SK-N-SH treated with all-trans-retinoic acid at 6 μM for 48 hours (cell line): ENCODE results near the gene OTOF.

Experiments
- ATAC-seq: fragments of 200-7000 bp; cut with Tn5 transposase; 3 replicates; pipeline ENCODE4 v1.9.1; 2020; ENCODE audit warnings: mild to moderate bottlenecking, moderate library complexity
- ARNTL ChIP-seq: fragments of 450-650 bp; formaldehyde crosslinking; IDR thresholded peaks from 2 replicates; pipeline ENCODE4 v1.5.0; 2020; ENCODE audit warnings: low read depth, mild to moderate bottlenecking, moderate library complexity, borderline replicate concordance
- BACH2 ChIP-seq: fragments of 250-450 bp; sonication (Bioruptor Pico); IDR thresholded peaks from 2 replicates; pipeline ENCODE4 v1.9.0; 2021; ENCODE audit warnings: mild to moderate bottlenecking, borderline replicate concordance
- CSDC2 ChIP-seq: fragments of 250-450 bp; sonication (Bioruptor Pico); IDR thresholded peaks from 2 replicates; pipeline ENCODE4 v1.5.0; 2020; ENCODE audit warnings: mild to moderate bottlenecking, moderate library complexity
- ESRRG ChIP-seq: fragments of 250-450 bp; sonication (Bioruptor Pico); IDR thresholded peaks from 2 replicates; pipeline ENCODE4 v1.6.1; 2021; ENCODE audit warnings: mild to moderate bottlenecking
- GLIS3 ChIP-seq: fragments of 250-450 bp; sonication (Bioruptor Pico); IDR thresholded peaks from 2 replicates; pipeline ENCODE4 v1.5.0; 2020; ENCODE audit warnings: mild to moderate bottlenecking, moderate library complexity
- ISL1 ChIP-seq: fragments of 250-450 bp; sonication (Bioruptor Pico); IDR thresholded peaks from 2 replicates; pipeline ENCODE4 v2.1.2; 2022; ENCODE audit warnings: mild to moderate bottlenecking, moderate library complexity
- OSR1 ChIP-seq: fragments of 250-450 bp; sonication (Bioruptor Pico); IDR thresholded peaks from 2 replicates; pipeline ENCODE4 v1.8.0; 2022; ENCODE audit warnings: moderate library complexity, mild to moderate bottlenecking, inconsistent platforms
- PPARA ChIP-seq: fragments of 250-450 bp; sonication (Bioruptor Pico); IDR thresholded peaks from 2 replicates; pipeline ENCODE4 v1.5.0; 2020; ENCODE audit warnings: mild to moderate bottlenecking, borderline replicate concordance
- RARB ChIP-seq: fragments of 250-450 bp; sonication (Bioruptor Pico); IDR thresholded peaks from 2 replicates; pipeline ENCODE4 v1.8.0; 2021; ENCODE audit warnings: mild to moderate bottlenecking, moderate library complexity
- SNAI2 ChIP-seq: fragments of 250-450 bp; sonication (Bioruptor Pico); IDR thresholded peaks from 2 replicates; pipeline ENCODE4 v1.5.0; 2020; ENCODE audit warnings: mild to moderate bottlenecking, moderate library complexity
- TCF4 ChIP-seq: fragments of 250-450 bp; sonication (Bioruptor Pico); IDR thresholded peaks from 2 replicates; pipeline ENCODE4 v1.8.0; 2021; ENCODE audit warnings: mild to moderate bottlenecking, moderate library complexity, borderline replicate concordance
- TOX ChIP-seq: fragments of 250-450 bp; sonication (Bioruptor Pico); IDR thresholded peaks from 2 replicates; pipeline ENCODE4 v1.8.0; 2021; ENCODE audit warnings: mild to moderate bottlenecking, moderate library complexity, borderline replicate concordance
- ZC3H10 ChIP-seq: fragments of 250-450 bp; sonication (Bioruptor Pico); IDR thresholded peaks from 2 replicates; pipeline ENCODE4 v1.5.1; 2021; ENCODE audit warnings: mild to moderate bottlenecking, moderate library complexity
- ZFP3 ChIP-seq: fragments of 250-450 bp; sonication (Bioruptor Pico); IDR thresholded peaks from 2 replicates; pipeline ENCODE4 v1.5.0; 2020; ENCODE audit warnings: mild to moderate bottlenecking, moderate library complexity
- ZFP30 ChIP-seq: fragments of 450-650 bp; formaldehyde crosslinking; IDR thresholded peaks from 2 replicates; pipeline ENCODE4 v1.5.0; 2022; ENCODE audit warnings: mild to moderate bottlenecking, moderate library complexity
- ZNF565 ChIP-seq: fragments of 450-650 bp; formaldehyde crosslinking; conservative IDR thresholded peaks from 2 replicates; pipeline ENCODE4 v1.5.0; 2020; ENCODE audit warnings: low read depth, mild to moderate bottlenecking, moderate library complexity
- ZNF70 ChIP-seq: fragments of 450-650 bp; formaldehyde crosslinking; IDR thresholded peaks from 2 replicates; pipeline ENCODE4 v1.5.0; 2020; ENCODE audit warnings: mild to moderate bottlenecking, moderate library complexity
- ZNF8 ChIP-seq: fragments of 450-650 bp; formaldehyde crosslinking; IDR thresholded peaks from 2 replicates; pipeline ENCODE4 v1.5.0; 2020; ENCODE audit warnings: mild to moderate bottlenecking, moderate library complexity
- TF ChIP-seq, protein P1 (sequence below): fragments of 250-450 bp; sonication (Bioruptor Pico); IDR thresholded peaks from 2 replicates; pipeline ENCODE4 v1.5.0; 2020; ENCODE audit warnings: mild to moderate bottlenecking, moderate library complexity
- TF ChIP-seq, protein P2 (sequence below): fragments of 250-450 bp; sonication (Bioruptor Pico); IDR thresholded peaks from 2 replicates; pipeline ENCODE4 v1.5.1; 2021; ENCODE audit warnings: mild to moderate bottlenecking, moderate library complexity
- TF ChIP-seq, protein P3 (sequence below): fragments of 250-450 bp; sonication (Bioruptor Pico); IDR thresholded peaks from 2 replicates; pipeline ENCODE4 v1.8.0; 2020; ENCODE audit warnings: mild to moderate bottlenecking, moderate library complexity, borderline replicate concordance
- TF ChIP-seq, protein P4 (sequence below): fragments of 250-450 bp; sonication (Bioruptor Pico); IDR thresholded peaks from 2 replicates; pipeline ENCODE4 v1.5.1; 2020; ENCODE audit warnings: low read depth, mild to moderate bottlenecking, moderate library complexity
- TF ChIP-seq, protein P5 (sequence below): fragments of 250-450 bp; sonication (Bioruptor Pico); IDR thresholded peaks from 2 replicates; pipeline ENCODE4 v1.8.0; 2021; ENCODE audit warnings: low read depth, mild to moderate bottlenecking, moderate library complexity, borderline replicate concordance

The OTOF gene

DNA sequence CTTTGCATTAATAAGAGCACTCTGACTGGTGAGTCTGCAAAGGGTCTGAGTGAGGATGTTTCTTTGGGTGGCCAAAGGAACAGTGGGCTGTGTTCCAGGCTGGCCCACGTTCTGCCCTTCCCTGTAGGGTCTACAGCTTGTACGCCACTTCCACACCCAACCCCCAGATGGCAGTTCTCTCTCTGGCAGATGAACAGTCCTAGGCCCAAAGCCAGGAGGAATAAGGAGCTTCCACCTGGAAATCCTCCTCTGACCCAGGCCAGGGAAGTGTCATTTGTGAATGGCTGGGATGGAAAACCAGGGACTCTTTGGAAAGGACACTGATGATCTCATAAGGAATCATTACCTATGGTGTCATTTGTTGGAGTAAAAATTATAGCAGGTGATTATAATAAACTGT, 6.6 kb downstream of the OTOF start:
- no peak for ATAC-seq
- TF ChIP-seq PPARA, result no peak
- no peak for TF ChIP-seq BACH2 (CRISPR knock-in tag)
- TF ChIP-seq CSDC2, result no peak
- no peak for TF ChIP-seq ARNTL (CRISPR knock-in tag)
- TF ChIP-seq TOX (CRISPR knock-in tag), result no peak
- TF ChIP-seq, protein P1, sequence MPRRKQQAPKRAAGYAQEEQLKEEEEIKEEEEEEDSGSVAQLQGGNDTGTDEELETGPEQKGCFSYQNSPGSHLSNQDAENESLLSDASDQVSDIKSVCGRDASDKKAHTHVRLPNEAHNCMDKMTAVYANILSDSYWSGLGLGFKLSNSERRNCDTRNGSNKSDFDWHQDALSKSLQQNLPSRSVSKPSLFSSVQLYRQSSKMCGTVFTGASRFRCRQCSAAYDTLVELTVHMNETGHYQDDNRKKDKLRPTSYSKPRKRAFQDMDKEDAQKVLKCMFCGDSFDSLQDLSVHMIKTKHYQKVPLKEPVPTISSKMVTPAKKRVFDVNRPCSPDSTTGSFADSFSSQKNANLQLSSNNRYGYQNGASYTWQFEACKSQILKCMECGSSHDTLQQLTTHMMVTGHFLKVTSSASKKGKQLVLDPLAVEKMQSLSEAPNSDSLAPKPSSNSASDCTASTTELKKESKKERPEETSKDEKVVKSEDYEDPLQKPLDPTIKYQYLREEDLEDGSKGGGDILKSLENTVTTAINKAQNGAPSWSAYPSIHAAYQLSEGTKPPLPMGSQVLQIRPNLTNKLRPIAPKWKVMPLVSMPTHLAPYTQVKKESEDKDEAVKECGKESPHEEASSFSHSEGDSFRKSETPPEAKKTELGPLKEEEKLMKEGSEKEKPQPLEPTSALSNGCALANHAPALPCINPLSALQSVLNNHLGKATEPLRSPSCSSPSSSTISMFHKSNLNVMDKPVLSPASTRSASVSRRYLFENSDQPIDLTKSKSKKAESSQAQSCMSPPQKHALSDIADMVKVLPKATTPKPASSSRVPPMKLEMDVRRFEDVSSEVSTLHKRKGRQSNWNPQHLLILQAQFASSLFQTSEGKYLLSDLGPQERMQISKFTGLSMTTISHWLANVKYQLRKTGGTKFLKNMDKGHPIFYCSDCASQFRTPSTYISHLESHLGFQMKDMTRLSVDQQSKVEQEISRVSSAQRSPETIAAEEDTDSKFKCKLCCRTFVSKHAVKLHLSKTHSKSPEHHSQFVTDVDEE, result no peak
- no peak for TF ChIP-seq GLIS3 (CRISPR knock-in tag)
- TF ChIP-seq ESRRG (CRISPR knock-in tag), result no peak
- TF ChIP-seq ZNF70 (CRISPR knock-in tag), result no peak
- TF ChIP-seq, protein P2, sequence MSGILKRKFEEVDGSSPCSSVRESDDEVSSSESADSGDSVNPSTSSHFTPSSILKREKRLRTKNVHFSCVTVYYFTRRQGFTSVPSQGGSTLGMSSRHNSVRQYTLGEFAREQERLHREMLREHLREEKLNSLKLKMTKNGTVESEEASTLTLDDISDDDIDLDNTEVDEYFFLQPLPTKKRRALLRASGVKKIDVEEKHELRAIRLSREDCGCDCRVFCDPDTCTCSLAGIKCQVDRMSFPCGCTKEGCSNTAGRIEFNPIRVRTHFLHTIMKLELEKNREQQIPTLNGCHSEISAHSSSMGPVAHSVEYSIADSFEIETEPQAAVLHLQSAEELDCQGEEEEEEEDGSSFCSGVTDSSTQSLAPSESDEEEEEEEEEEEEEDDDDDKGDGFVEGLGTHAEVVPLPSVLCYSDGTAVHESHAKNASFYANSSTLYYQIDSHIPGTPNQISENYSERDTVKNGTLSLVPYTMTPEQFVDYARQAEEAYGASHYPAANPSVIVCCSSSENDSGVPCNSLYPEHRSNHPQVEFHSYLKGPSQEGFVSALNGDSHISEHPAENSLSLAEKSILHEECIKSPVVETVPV (CRISPR knock-in tag), result no peak
- TF ChIP-seq SNAI2, result no peak
- no peak for TF ChIP-seq OSR1 (CRISPR knock-in tag)
- no peak for TF ChIP-seq ZC3H10 (CRISPR knock-in tag)
- TF ChIP-seq ZFP30, result no peak
- no peak for TF ChIP-seq ZNF8 (CRISPR knock-in tag)
- no peak for TF ChIP-seq ZFP3 (CRISPR knock-in tag)
- no peak for TF ChIP-seq ISL1 (CRISPR knock-in tag)
- TF ChIP-seq, protein P3, sequence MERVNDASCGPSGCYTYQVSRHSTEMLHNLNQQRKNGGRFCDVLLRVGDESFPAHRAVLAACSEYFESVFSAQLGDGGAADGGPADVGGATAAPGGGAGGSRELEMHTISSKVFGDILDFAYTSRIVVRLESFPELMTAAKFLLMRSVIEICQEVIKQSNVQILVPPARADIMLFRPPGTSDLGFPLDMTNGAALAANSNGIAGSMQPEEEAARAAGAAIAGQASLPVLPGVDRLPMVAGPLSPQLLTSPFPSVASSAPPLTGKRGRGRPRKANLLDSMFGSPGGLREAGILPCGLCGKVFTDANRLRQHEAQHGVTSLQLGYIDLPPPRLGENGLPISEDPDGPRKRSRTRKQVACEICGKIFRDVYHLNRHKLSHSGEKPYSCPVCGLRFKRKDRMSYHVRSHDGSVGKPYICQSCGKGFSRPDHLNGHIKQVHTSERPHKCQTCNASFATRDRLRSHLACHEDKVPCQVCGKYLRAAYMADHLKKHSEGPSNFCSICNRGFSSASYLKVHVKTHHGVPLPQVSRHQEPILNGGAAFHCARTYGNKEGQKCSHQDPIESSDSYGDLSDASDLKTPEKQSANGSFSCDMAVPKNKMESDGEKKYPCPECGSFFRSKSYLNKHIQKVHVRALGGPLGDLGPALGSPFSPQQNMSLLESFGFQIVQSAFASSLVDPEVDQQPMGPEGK, result no peak
- no peak for TF ChIP-seq ZNF565 (CRISPR knock-in tag)
- TF ChIP-seq RARB (CRISPR knock-in tag), result no peak

DNA sequence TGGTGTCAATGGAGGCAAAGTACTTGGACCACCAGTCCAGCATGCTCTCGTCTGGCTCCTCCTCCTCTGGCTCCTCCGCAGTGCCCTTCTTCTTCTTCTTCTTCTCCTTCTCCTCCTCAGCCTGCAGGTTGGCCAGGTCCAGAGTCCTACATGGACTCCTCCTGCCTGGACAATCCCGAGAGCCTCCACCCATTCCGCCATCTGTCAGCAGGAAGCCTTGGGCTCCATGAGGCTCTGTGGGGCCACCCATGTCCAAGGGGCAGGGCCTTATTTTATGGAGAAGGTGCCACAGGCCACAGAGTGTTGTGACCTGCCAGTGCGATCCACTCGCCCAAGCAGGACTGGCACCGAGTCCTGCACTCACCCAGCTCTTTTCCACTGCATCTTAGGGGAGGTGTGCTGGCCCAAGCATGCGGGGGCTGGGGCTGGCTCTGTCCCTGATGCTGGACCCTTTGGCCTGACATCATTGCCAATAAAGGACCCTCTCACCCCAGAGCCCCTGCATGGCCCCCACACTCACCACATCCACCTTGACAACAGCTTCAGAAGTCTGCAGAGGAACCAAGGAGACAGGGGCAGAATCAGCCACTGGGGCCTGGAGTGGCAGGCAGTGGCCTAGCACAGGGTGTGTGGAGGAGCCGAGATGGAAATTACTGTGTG, 7.2 kb downstream of the OTOF start:
- TF ChIP-seq TOX (CRISPR knock-in tag) (no peak), OSR1 (CRISPR knock-in tag) (no peak), ARNTL (CRISPR knock-in tag) (no peak), RARB (CRISPR knock-in tag) (no peak), TCF4 (CRISPR knock-in tag) (no peak), SNAI2 (no peak), ZNF8 (CRISPR knock-in tag) (no peak), ISL1 (CRISPR knock-in tag) (no peak), GLIS3 (CRISPR knock-in tag) (no peak), ZFP30 (no peak), ZFP3 (CRISPR knock-in tag) (no peak), ZNF70 (CRISPR knock-in tag) (no peak), CSDC2 (no peak), BACH2 (CRISPR knock-in tag) (no peak), ESRRG (CRISPR knock-in tag) (no peak), PPARA (no peak)
- TF ChIP-seq, protein P4, sequence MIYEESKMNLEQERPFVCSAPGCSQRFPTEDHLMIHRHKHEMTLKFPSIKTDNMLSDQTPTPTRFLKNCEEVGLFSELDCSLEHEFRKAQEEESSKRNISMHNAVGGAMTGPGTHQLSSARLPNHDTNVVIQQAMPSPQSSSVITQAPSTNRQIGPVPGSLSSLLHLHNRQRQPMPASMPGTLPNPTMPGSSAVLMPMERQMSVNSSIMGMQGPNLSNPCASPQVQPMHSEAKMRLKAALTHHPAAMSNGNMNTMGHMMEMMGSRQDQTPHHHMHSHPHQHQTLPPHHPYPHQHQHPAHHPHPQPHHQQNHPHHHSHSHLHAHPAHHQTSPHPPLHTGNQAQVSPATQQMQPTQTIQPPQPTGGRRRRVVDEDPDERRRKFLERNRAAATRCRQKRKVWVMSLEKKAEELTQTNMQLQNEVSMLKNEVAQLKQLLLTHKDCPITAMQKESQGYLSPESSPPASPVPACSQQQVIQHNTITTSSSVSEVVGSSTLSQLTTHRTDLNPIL (CRISPR knock-in tag), result no peak
- TF ChIP-seq, protein P5, sequence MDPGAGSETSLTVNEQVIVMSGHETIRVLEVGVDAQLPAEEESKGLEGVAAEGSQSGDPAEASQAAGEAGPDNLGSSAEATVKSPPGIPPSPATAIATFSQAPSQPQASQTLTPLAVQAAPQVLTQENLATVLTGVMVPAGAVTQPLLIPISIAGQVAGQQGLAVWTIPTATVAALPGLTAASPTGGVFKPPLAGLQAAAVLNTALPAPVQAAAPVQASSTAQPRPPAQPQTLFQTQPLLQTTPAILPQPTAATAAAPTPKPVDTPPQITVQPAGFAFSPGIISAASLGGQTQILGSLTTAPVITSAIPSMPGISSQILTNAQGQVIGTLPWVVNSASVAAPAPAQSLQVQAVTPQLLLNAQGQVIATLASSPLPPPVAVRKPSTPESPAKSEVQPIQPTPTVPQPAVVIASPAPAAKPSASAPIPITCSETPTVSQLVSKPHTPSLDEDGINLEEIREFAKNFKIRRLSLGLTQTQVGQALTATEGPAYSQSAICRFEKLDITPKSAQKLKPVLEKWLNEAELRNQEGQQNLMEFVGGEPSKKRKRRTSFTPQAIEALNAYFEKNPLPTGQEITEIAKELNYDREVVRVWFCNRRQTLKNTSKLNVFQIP (CRISPR knock-in tag), result no peak
- TF ChIP-seq, protein P3, result no peak
- ATAC-seq, result no peak
